WTC11 (cell line): ENCODE results near the gene CLDND2. TPM values are rescaled to one million over a fixed set of nuclear protein-coding genes. Genes with fewer than 3 reads are reported as not detected.

Experiments used
- ATF3 ChIP-seq: sonication (generic); formaldehyde crosslinking; conservative IDR thresholded peaks from 2 replicates; pipeline ENCODE4 v1.8.1; 2022; ENCODE audit warnings: mild to moderate bottlenecking, missing genetic modification reagents
- CTCF ChIP-seq: fragments of 200-600 bp; IDR thresholded peaks from 2 replicates; pipeline ENCODE4 v1.8.0; 2022; ENCODE audit warnings: antibody characterized with exemption
- E2F1 ChIP-seq: sonication (generic); formaldehyde crosslinking; IDR thresholded peaks from 2 replicates; pipeline ENCODE4 v1.8.0; 2022; ENCODE audit warnings: mild to moderate bottlenecking, missing genetic modification reagents
- E2F4 ChIP-seq: sonication (generic); formaldehyde crosslinking; IDR thresholded peaks from 2 replicates; pipeline ENCODE4 v1.8.1; 2022; ENCODE audit warnings: low read depth, mild to moderate bottlenecking, moderate library complexity, missing genetic modification reagents, borderline replicate concordance
- E2F5 ChIP-seq: sonication (generic); formaldehyde crosslinking; IDR thresholded peaks from 2 replicates; pipeline ENCODE4 v1.8.1; 2022; ENCODE audit warnings: mild to moderate bottlenecking, moderate library complexity, missing genetic modification reagents
- ERG ChIP-seq: fragments of 250-450 bp; sonication (Bioruptor Pico); IDR thresholded peaks from 2 replicates; pipeline ENCODE4 v1.8.0; 2021; ENCODE audit warnings: mild to moderate bottlenecking
- ESRRA ChIP-seq: sonication (generic); formaldehyde crosslinking; IDR thresholded peaks from 2 replicates; pipeline ENCODE4 v1.8.1; 2022; ENCODE audit warnings: mild to moderate bottlenecking, missing genetic modification reagents, borderline replicate concordance
- ETV6 ChIP-seq: sonication (generic); formaldehyde crosslinking; IDR thresholded peaks from 2 replicates; pipeline ENCODE4 v1.8.1; 2022; ENCODE audit warnings: mild to moderate bottlenecking, missing genetic modification reagents
- FOXJ3 ChIP-seq: sonication (generic); formaldehyde crosslinking; IDR thresholded peaks from 2 replicates; pipeline ENCODE4 v1.9.0; 2021; ENCODE audit warnings: missing genetic modification reagents, mild to moderate bottlenecking, borderline replicate concordance
- FOXK1 ChIP-seq: sonication (generic); formaldehyde crosslinking; IDR thresholded peaks from 2 replicates; pipeline ENCODE4 v1.8.0; 2022; ENCODE audit warnings: mild to moderate bottlenecking, moderate library complexity, missing genetic modification reagents
- MLX ChIP-seq: sonication (generic); formaldehyde crosslinking; IDR thresholded peaks from 2 replicates; pipeline ENCODE4 v1.8.1; 2023; ENCODE audit warnings: mild to moderate bottlenecking, missing genetic modification reagents, moderate library complexity
- NR1H2 ChIP-seq: sonication (generic); formaldehyde crosslinking; IDR thresholded peaks from 2 replicates; pipeline ENCODE4 v1.9.0; 2021; ENCODE audit warnings: mild to moderate bottlenecking, moderate library complexity, missing genetic modification reagents
- NR2C2 ChIP-seq: sonication (generic); formaldehyde crosslinking; IDR thresholded peaks from 2 replicates; pipeline ENCODE4 v1.8.0; 2022; ENCODE audit warnings: mild to moderate bottlenecking, missing genetic modification reagents
- OVOL2 ChIP-seq: fragments of 250-450 bp; sonication (Bioruptor Pico); IDR thresholded peaks from 2 replicates; pipeline ENCODE4 v1.9.0; 2021; ENCODE audit warnings: mild to moderate bottlenecking, borderline replicate concordance
- RELA ChIP-seq: sonication (generic); formaldehyde crosslinking; IDR thresholded peaks from 2 replicates; pipeline ENCODE4 v1.8.1; 2022; ENCODE audit warnings: missing genetic modification reagents, mild to moderate bottlenecking, borderline replicate concordance
- RORB ChIP-seq: fragments of 250-450 bp; sonication (Bioruptor Pico); IDR thresholded peaks from 2 replicates; pipeline ENCODE4 v1.9.0; 2021; ENCODE audit warnings: mild to moderate bottlenecking
- TCF7 ChIP-seq: sonication (generic); formaldehyde crosslinking; IDR thresholded peaks from 2 replicates; pipeline ENCODE4 v1.8.0; 2022; ENCODE audit warnings: mild to moderate bottlenecking, low read depth, missing genetic modification reagents, moderate library complexity
- ZBTB43 ChIP-seq: sonication (generic); formaldehyde crosslinking; IDR thresholded peaks from 2 replicates; pipeline ENCODE4 v1.8.1; 2023; ENCODE audit warnings: mild to moderate bottlenecking, missing genetic modification reagents
- ZNF121 ChIP-seq: sonication (generic); formaldehyde crosslinking; IDR thresholded peaks from 2 replicates; pipeline ENCODE4 v1.8.0; 2023; ENCODE audit warnings: missing genetic modification reagents
- ZNF138 ChIP-seq: sonication (generic); formaldehyde crosslinking; conservative IDR thresholded peaks from 2 replicates; pipeline ENCODE4 v1.8.1; 2022; ENCODE audit warnings: mild to moderate bottlenecking, moderate library complexity, missing genetic modification reagents
- ZNF281 ChIP-seq: sonication (generic); formaldehyde crosslinking; IDR thresholded peaks from 2 replicates; pipeline ENCODE4 v1.8.0; 2023; ENCODE audit warnings: mild to moderate bottlenecking, missing genetic modification reagents
- ZNF317 ChIP-seq: sonication (generic); formaldehyde crosslinking; IDR thresholded peaks from 2 replicates; pipeline ENCODE4 v1.8.1; 2023; ENCODE audit warnings: low read depth, mild to moderate bottlenecking, moderate library complexity, missing genetic modification reagents, borderline replicate concordance
- ZNF423 ChIP-seq: fragments of 250-450 bp; sonication (Bioruptor Pico); IDR thresholded peaks from 2 replicates; pipeline ENCODE4 v2.1.2; 2022; ENCODE audit warnings: mild to moderate bottlenecking, moderate library complexity
- ZSCAN18 ChIP-seq: fragments of 250-450 bp; sonication (Bioruptor Pico); IDR thresholded peaks from 2 replicates; pipeline ENCODE4 v2.1.2; 2022; ENCODE audit warnings: mild to moderate bottlenecking, moderate library complexity
- total RNA-seq: library from RNA; stranded (reverse); gene quantifications from 3 replicates; pipeline ENCODE4 v1.2.3, GENCODE V29; 2021

The CLDND2 gene
- total RNA-seq, 1 experiment from 2014 or later: 1.7 TPM

- TF ChIP-seq ZNF423 (CRISPR knock-in tag): no peak
- no peak for TF ChIP-seq ERG (CRISPR knock-in tag)
- no peak for TF ChIP-seq FOXJ3 (CRISPR knock-in tag)
- no peak for TF ChIP-seq RORB (CRISPR knock-in tag)
- peak; percentile 88 for TF ChIP-seq ZBTB43
- TF ChIP-seq ZNF121 (CRISPR knock-in tag): no peak
- TF ChIP-seq E2F4 (CRISPR knock-in tag): peak; percentile 69; the same call in 1 of the 2 replicates
- TF ChIP-seq ZNF281 (CRISPR knock-in tag): no peak
- no peak for TF ChIP-seq CTCF
- peak; percentile 70; the same call in 1 of the 2 replicates for TF ChIP-seq RELA (CRISPR knock-in tag)
- TF ChIP-seq ESRRA (CRISPR knock-in tag): peak; percentile 80
- TF ChIP-seq E2F5 (CRISPR knock-in tag): 0 out of 2 replicates have a peak, but pooled peaks have one; percentile 71
- no peak for TF ChIP-seq OVOL2 (CRISPR knock-in tag)
- TF ChIP-seq ZSCAN18: no peak
- no peak for TF ChIP-seq ATF3 (CRISPR knock-in tag)
- TF ChIP-seq ZNF317: peak; percentile 41; the same call in 1 of the 2 replicates
- peak; percentile 75; the same call in 1 of the 2 replicates for TF ChIP-seq ETV6
- no peak for TF ChIP-seq NR1H2
- no peak for TF ChIP-seq E2F1 (CRISPR knock-in tag)
- peak; percentile 88 for TF ChIP-seq FOXK1 (CRISPR knock-in tag)
- 0 out of 2 replicates have a peak, but pooled peaks have one; percentile 75 for TF ChIP-seq TCF7 (CRISPR knock-in tag)
- no peak for TF ChIP-seq MLX (CRISPR knock-in tag)
- TF ChIP-seq ZNF138 (CRISPR knock-in tag): no peak
- TF ChIP-seq NR2C2 (CRISPR knock-in tag): no peak
These were observed 28.8 kb downstream of the CLDND2 start (continued) for GRCh38 chr19:51339687-51340656.
